Stimulated activated CD4-positive, alpha-beta T cell treated with anti-CD3 and anti-CD28 coated beads, Interleukin-15, amount 100 ng/mL, for 48 hours (primary cell): Measurements from ENCODE around the gene APC2.
"Not testable (repeated sequence)": the region's sequence is repeated elsewhere in the genome, so short reads cannot be mapped to it uniquely, and the experiment has no call there.

Experiments
- DNase-seq, 2 donors: peaks; one replicate each; pipeline ENCODE4 v3.0.0-alpha.2; 2020; ENCODE audit warnings: low read depth in 2 of 2

APC2 gene

GRCh38 chr19:1428738-1429391, 21.1 kb upstream of the APC2 start:
- DNase-seq, result no peak

GRCh38 chr19:1429750-1430149, 20.2 kb upstream of the APC2 start:
- DNase-seq, result no peak

GRCh38 chr19:1430246-1430645, 19.7 kb upstream of the APC2 start:
- no peak for DNase-seq

- DNase-seq, result no peak
Observed at GRCh38 chr19:1431759-1432506, 18.0 kb upstream of the APC2 start.

- DNase-seq, result no peak
Observed at GRCh38 chr19:1432507-1432887, 17.4 kb upstream of the APC2 start.

GRCh38 chr19:1433119-1434039, 16.5 kb upstream of the APC2 start:
- no peak for DNase-seq

- DNase-seq, result no peak
Observed at GRCh38 chr19:1434040-1434366, 15.9 kb upstream of the APC2 start.

GRCh38 chr19:1434577-1435060, 15.3 kb upstream of the APC2 start:
- no peak for DNase-seq

GRCh38 chr19:1435378-1435989, 14.4 kb upstream of the APC2 start:
- DNase-seq, result no peak

GRCh38 chr19:1437609-1438008, 12.3 kb upstream of the APC2 start:
- no peak for DNase-seq

- DNase-seq, result peak; percentile 92 to 93
Observed at GRCh38 chr19:1438035-1438932, 11.6 kb upstream of the APC2 start, which contains the start of gene RPS15. Gene RPS15 (plus strand): TSS chr19:1438396. CDS start chr19:1438426, 30 bp downstream.

GRCh38 chr19:1438933-1439354, 11.0 kb upstream of the APC2 start:
- DNase-seq, result no peak

- DNase-seq, result not testable (repeated sequence)
Observed at GRCh38 chr19:1439525-1440417, 10.2 kb upstream of the APC2 start.

- no peak for DNase-seq
Observed at GRCh38 chr19:1440418-1440801, 9.5 kb upstream of the APC2 start.

GRCh38 chr19:1441022-1441426, 8.9 kb upstream of the APC2 start:
- DNase-seq, result no peak

GRCh38 chr19:1441677-1442438, 8.1 kb upstream of the APC2 start:
- no peak for DNase-seq

GRCh38 chr19:1445185-1445931, 4.6 kb upstream of the APC2 start:
- peak in 1 of 2 donors; percentile 75 for DNase-seq
